Brain microvascular endothelial cell (primary cell): Measurements from ENCODE around the gene PDZK1IP1.
"Not testable (repeated sequence)": the region's sequence is repeated elsewhere in the genome, so short reads cannot be mapped to it uniquely, and the experiment has no call there.

Source experiments
- DNase-seq: peaks from one replicate; pipeline ENCODE4 v3.0.0-alpha.2; 2020
- H3K27ac ChIP-seq: fragments of 250-450 bp; sonication (Bioruptor Pico); 2 replicates; pipeline ENCODE4 v1.5.1; 2020; ENCODE audit warnings: mild to moderate bottlenecking, moderate library complexity
- H3K27me3 ChIP-seq: fragments of 250-450 bp; sonication (Bioruptor Pico); replicated peaks from 2 replicates; pipeline ENCODE4 v1.5.1; 2020; ENCODE audit warnings: mild to moderate bottlenecking
- H3K36me3 ChIP-seq: fragments of 250-450 bp; sonication (Bioruptor Pico); replicated peaks from 2 replicates; pipeline ENCODE4 v1.5.1; 2020; ENCODE audit warnings: mild to moderate bottlenecking
- H3K4me3 ChIP-seq: 2 replicates; pipeline ENCODE4 v1.5.1; 2011; ENCODE audit warnings: low read depth, mild to moderate bottlenecking, control low read depth, low read length, moderate library complexity
- CTCF ChIP-seq: IDR thresholded peaks from 2 replicates; pipeline ENCODE4 v1.5.1; 2011; ENCODE audit warnings: low read depth, mild to moderate bottlenecking, moderate library complexity, low read length, control low read depth, inconsistent platforms; ENCODE audit errors: missing control alignments
- in situ Hi-C: cut with HindIII; loops from 2 replicates; pipeline ENCODE4 v1.10.0; 2017; ENCODE audit warnings: low sequenced_read_pairs, low pct_ligation_motif_present

The PDZK1IP1 gene

GRCh38 chr1:47161298-47162040, 28.4 kb downstream of the PDZK1IP1 start:
- Histone ChIP-seq H3K4me3 (no peak overlapping the region), H3K27me3 (no peaks in the 10 kb centered on the region), H3K27ac (no peak overlapping the region), H3K36me3 (no peaks in the 10 kb centered on the region)
- DNase-seq = no peak
- in situ Hi-C loops = no loop called here
- no peak for TF ChIP-seq CTCF

- Histone ChIP-seq H3K27me3 (no peaks in the 10 kb centered on the region), H3K4me3 (no peak overlapping the region), H3K27ac (no peak overlapping the region), H3K36me3 (no peaks in the 10 kb centered on the region)
- no peak for DNase-seq
- no peak for TF ChIP-seq CTCF
- in situ Hi-C loops = no loop called here
These were observed 29.1 kb downstream of the PDZK1IP1 start for GRCh38 chr1:47160716-47161115.

- in situ Hi-C loops, H3K36me3 ChIP-seq, H3K27me3 ChIP-seq, DNase-seq, H3K27ac ChIP-seq, H3K4me3 ChIP-seq: not testable (repeated sequence)
These were observed 31.9 kb downstream of the PDZK1IP1 start for GRCh38 chr1:47157957-47158356.

GRCh38 chr1:47156457-47156856, 33.4 kb downstream of the PDZK1IP1 start:
- in situ Hi-C loops, H3K4me3 ChIP-seq, H3K27ac ChIP-seq: not testable (repeated sequence)

GRCh38 chr1:47149162-47149561, 40.7 kb downstream of the PDZK1IP1 start:
- in situ Hi-C loops, DNase-seq, H3K36me3 ChIP-seq, H3K27me3 ChIP-seq, H3K4me3 ChIP-seq, H3K27ac ChIP-seq: not testable (repeated sequence)

More at GRCh38 chr1:47156457-47156856, 33.4 kb downstream of the PDZK1IP1 start:
- not testable (repeated sequence) for DNase-seq, H3K36me3 ChIP-seq, H3K27me3 ChIP-seq

- no peaks in the 10 kb centered on the region for H3K27me3 ChIP-seq
- no peak for TF ChIP-seq CTCF
- in situ Hi-C loops = no loop called here
- no peak overlapping the region for H3K4me3 ChIP-seq
- H3K36me3 ChIP-seq = no peaks in the 10 kb centered on the region
- no peak for DNase-seq
- H3K27ac ChIP-seq = no peak overlapping the region
These were observed 42.6 kb downstream of the PDZK1IP1 start for GRCh38 chr1:47147047-47147785.

- H3K4me3 ChIP-seq, H3K27me3 ChIP-seq, H3K27ac ChIP-seq, H3K36me3 ChIP-seq, in situ Hi-C loops, DNase-seq: not testable (repeated sequence)
These were observed 43.3 kb downstream of the PDZK1IP1 start for GRCh38 chr1:47146495-47146894.
